Osteocyte (in vitro differentiated cells): Measurements from ENCODE around the gene ZNF766. TPM values are rescaled to one million over a fixed set of nuclear protein-coding genes. Genes with fewer than 3 reads are reported as not detected.
"Not testable (repeated sequence)": the region's sequence is repeated elsewhere in the genome, so short reads cannot be mapped to it uniquely, and the experiment has no call there.

Experiments used
- DNase-seq: peaks from one replicate; pipeline ENCODE4 v3.0.0; 2021; ENCODE audit warnings: mixed read lengths; ENCODE audit not compliant: unreplicated experiment; ENCODE audit errors: extremely low spot score
- H3K27ac Mint-ChIP-seq: one replicate; pipeline ENCODE4 v1.8.0; 2021; ENCODE audit warnings: mild to moderate bottlenecking, mixed read lengths; ENCODE audit not compliant: unreplicated experiment
- H3K27me3 Mint-ChIP-seq: one replicate; pipeline ENCODE4 v1.8.0; 2021; ENCODE audit warnings: mixed read lengths; ENCODE audit not compliant: unreplicated experiment
- H3K36me3 Mint-ChIP-seq: one replicate; pipeline ENCODE4 v1.8.0; 2021; ENCODE audit warnings: mixed read lengths; ENCODE audit not compliant: unreplicated experiment
- H3K4me1 Mint-ChIP-seq: one replicate; pipeline ENCODE4 v1.8.0; 2021; ENCODE audit warnings: mixed read lengths; ENCODE audit not compliant: unreplicated experiment
- H3K4me3 Mint-ChIP-seq: one replicate; pipeline ENCODE4 v1.8.0; 2021; ENCODE audit warnings: mild to moderate bottlenecking, moderate library complexity, mixed read lengths; ENCODE audit not compliant: unreplicated experiment
- H3K9me3 Mint-ChIP-seq: one replicate; pipeline ENCODE4 v1.8.0; 2021; ENCODE audit warnings: mixed read lengths; ENCODE audit not compliant: unreplicated experiment
- total RNA-seq: library from RNA; stranded (reverse); gene quantifications from 2 replicates; pipeline ENCODE4 v1.2.1, GENCODE V29; 2021
- TF ChIP-seq, protein P1 (sequence below): fragments of 200-600 bp; sonication (generic); IDR thresholded peaks from 2 replicates; pipeline ENCODE4 v1.5.0; 2021; ENCODE audit warnings: antibody characterized with exemption, mild to moderate bottlenecking, moderate library complexity

Gene ZNF766
- total RNA-seq, 1 donor from 2014 or later, result 20.2 TPM

GRCh38 chr19:52274191-52274590 is 4.8 kb downstream of the ZNF766 start:
- TF ChIP-seq, protein P1, sequence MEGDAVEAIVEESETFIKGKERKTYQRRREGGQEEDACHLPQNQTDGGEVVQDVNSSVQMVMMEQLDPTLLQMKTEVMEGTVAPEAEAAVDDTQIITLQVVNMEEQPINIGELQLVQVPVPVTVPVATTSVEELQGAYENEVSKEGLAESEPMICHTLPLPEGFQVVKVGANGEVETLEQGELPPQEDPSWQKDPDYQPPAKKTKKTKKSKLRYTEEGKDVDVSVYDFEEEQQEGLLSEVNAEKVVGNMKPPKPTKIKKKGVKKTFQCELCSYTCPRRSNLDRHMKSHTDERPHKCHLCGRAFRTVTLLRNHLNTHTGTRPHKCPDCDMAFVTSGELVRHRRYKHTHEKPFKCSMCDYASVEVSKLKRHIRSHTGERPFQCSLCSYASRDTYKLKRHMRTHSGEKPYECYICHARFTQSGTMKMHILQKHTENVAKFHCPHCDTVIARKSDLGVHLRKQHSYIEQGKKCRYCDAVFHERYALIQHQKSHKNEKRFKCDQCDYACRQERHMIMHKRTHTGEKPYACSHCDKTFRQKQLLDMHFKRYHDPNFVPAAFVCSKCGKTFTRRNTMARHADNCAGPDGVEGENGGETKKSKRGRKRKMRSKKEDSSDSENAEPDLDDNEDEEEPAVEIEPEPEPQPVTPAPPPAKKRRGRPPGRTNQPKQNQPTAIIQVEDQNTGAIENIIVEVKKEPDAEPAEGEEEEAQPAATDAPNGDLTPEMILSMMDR, result no peak
- DNase-seq, result no peak
- peaks cover 23% of the 10 kb centered on the region for H3K4me1 Mint-ChIP-seq
- H3K9me3 Mint-ChIP-seq, result peaks cover 14% of the 10 kb centered on the region
- no peak overlapping the region for H3K4me3 Mint-ChIP-seq
- H3K27ac Mint-ChIP-seq, result no peak overlapping the region
- peaks cover 42% of the 10 kb centered on the region for H3K36me3 Mint-ChIP-seq
- no peaks in the 10 kb centered on the region for H3K27me3 Mint-ChIP-seq

GRCh38 chr19:52275988-52276387 is 6.6 kb downstream of the ZNF766 start:
- Mint-ChIP-seq H3K27me3 (no peaks in the 10 kb centered on the region), H3K27ac (no peak overlapping the region), H3K9me3 (peaks cover 15% of the 10 kb centered on the region), H3K4me3 (no peak overlapping the region), H3K4me1 (peaks cover 13% of the 10 kb centered on the region), H3K36me3 (peaks cover 44% of the 10 kb centered on the region)
- DNase-seq, result no peak
- TF ChIP-seq, protein P1, result no peak

DNA sequence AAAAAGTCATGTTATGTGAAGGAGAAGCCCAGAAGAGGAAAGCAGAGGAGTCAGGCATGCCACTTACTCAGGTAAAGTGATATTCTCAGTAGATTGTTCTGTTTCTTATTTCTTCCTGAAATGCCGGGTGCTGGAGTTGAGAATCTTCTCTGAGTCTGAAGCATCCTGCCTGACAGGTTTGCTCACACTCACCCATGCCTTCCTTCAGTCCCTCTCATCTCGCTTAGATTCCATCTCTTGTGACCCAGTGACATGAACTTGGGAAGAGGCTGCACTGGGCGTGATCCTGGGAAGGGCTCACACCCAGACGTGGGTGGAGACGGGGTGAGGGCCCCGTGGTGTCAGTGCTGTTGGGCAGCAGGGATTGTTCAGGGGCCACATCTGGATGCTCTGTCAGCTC is 8.1 kb downstream of the ZNF766 start:
- peaks cover 5% of the 10 kb centered on the region for H3K4me1 Mint-ChIP-seq
- H3K27ac Mint-ChIP-seq, result no peak overlapping the region
- peak; percentile 56 for DNase-seq
- H3K36me3 Mint-ChIP-seq, result peaks cover 44% of the 10 kb centered on the region
- TF ChIP-seq, protein P1, result no peak
- no peaks in the 10 kb centered on the region for H3K27me3 Mint-ChIP-seq
- peaks cover 15% of the 10 kb centered on the region for H3K9me3 Mint-ChIP-seq
- no peak overlapping the region for H3K4me3 Mint-ChIP-seq

- Mint-ChIP-seq H3K36me3 (peaks cover 78% of the 10 kb centered on the region), H3K4me3 (no peak overlapping the region), H3K4me1 (no peaks in the 10 kb centered on the region), H3K27me3 (no peaks in the 10 kb centered on the region), H3K27ac (no peak overlapping the region), H3K9me3 (peaks cover 29% of the 10 kb centered on the region)
- DNase-seq, result no peak
- TF ChIP-seq, protein P1, result no peak
Measured at GRCh38 chr19:52286256-52286655, 16.9 kb downstream of the ZNF766 start.

DNA sequence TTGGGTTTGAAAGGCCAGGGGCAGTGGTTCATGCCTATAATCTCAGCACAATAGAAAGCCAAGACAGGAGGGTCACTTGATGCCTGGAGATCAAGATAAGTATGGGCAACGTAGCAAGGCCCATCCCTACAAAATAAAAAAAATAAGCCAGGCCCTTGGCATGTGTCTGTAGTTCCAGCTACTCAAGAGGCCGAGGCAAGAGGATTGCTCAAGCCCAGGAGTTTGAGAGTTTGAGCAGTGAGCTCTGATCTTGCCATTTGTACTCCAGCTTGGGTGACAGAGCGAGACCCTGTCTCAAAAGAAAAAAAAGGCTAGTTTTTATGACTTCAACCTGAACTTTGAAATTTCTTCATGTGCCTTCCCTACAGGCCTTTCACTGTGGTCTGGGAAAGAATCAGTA is 22.4 kb downstream of the ZNF766 start:
- peaks cover 27% of the 10 kb centered on the region for H3K9me3 Mint-ChIP-seq
- no peak overlapping the region for H3K4me3 Mint-ChIP-seq
- no peaks in the 10 kb centered on the region for H3K27me3 Mint-ChIP-seq
- H3K27ac Mint-ChIP-seq, result no peak overlapping the region
- TF ChIP-seq, protein P1, result no peak
- DNase-seq, result no peak
- peaks cover 40% of the 10 kb centered on the region for H3K36me3 Mint-ChIP-seq
- peaks cover 5% of the 10 kb centered on the region for H3K4me1 Mint-ChIP-seq

- H3K27me3 Mint-ChIP-seq, H3K27ac Mint-ChIP-seq, H3K4me3 Mint-ChIP-seq, DNase-seq: not testable (repeated sequence)
- peaks cover 13% of the 10 kb centered on the region for H3K4me1 Mint-ChIP-seq
- peaks cover 21% of the 10 kb centered on the region for H3K9me3 Mint-ChIP-seq
- H3K36me3 Mint-ChIP-seq, result peaks cover 36% of the 10 kb centered on the region
Measured at GRCh38 chr19:52292946-52293345, 23.6 kb downstream of the ZNF766 start.
